Measurements from ENCODE around the gene CDS2.

Gene CDS2

GRCh38 chr20:5153612-5154542, 27.1 kb downstream of the CDS2 start:
- DNase-seq, result no peak

- no peak for DNase-seq
Measured at GRCh38 chr20:5154543-5154925, 27.7 kb downstream of the CDS2 start.

- no peak for DNase-seq
Measured at GRCh38 chr20:5155404-5155803, 28.6 kb downstream of the CDS2 start.

- no peak for DNase-seq
Measured at GRCh38 chr20:5156675-5157448, 30.1 kb downstream of the CDS2 start.

GRCh38 chr20:5159928-5160327, 33.1 kb downstream of the CDS2 start:
- DNase-seq, result no peak

GRCh38 chr20:5160882-5161281, 34.1 kb downstream of the CDS2 start:
- DNase-seq, result no peak

GRCh38 chr20:5161536-5162164, 34.8 kb downstream of the CDS2 start:
- DNase-seq, result no peak

- DNase-seq, result no peak
Measured at GRCh38 chr20:5164645-5165625, 38.1 kb downstream of the CDS2 start.

GRCh38 chr20:5168651-5169396, 42.0 kb downstream of the CDS2 start:
- DNase-seq, result no peak

GRCh38 chr20:5170341-5170740, 43.5 kb downstream of the CDS2 start:
- no peak for DNase-seq

GRCh38 chr20:5171064-5171789, 44.4 kb downstream of the CDS2 start:
- DNase-seq, result no peak

GRCh38 chr20:5171790-5172164, 45.0 kb downstream of the CDS2 start:
- no peak for DNase-seq

- DNase-seq, result no peak
Measured at GRCh38 chr20:5172167-5172601, 45.4 kb downstream of the CDS2 start.

- no peak for DNase-seq
Measured at GRCh38 chr20:5172903-5173463, 46.2 kb downstream of the CDS2 start.

GRCh38 chr20:5173751-5174150, 46.9 kb downstream of the CDS2 start:
- no peak for DNase-seq

- DNase-seq, result no peak
Measured at GRCh38 chr20:5177071-5177470, 50.3 kb downstream of the CDS2 start.

- DNase-seq, result no peak
Measured at GRCh38 chr20:5178046-5178445, 51.2 kb downstream of the CDS2 start.

- DNase-seq, result no peak
Measured at GRCh38 chr20:5180421-5180820, 53.6 kb downstream of the CDS2 start.

GRCh38 chr20:5180933-5181332, 54.1 kb downstream of the CDS2 start:
- DNase-seq, result no peak

GRCh38 chr20:5181492-5181891, 54.7 kb downstream of the CDS2 start:
- DNase-seq, result no peak

- no peak for DNase-seq
Measured at GRCh38 chr20:5181958-5182357, 55.1 kb downstream of the CDS2 start.

Measured in SHP77 treated with DMSO at 0.1 percent for 48 hours (cell line).